DMS114 treated with DMSO at 0.1 percent for 48 hours (cell line): ENCODE data around the gene ATF7IP2.
"Not testable (repeated sequence)": the region's sequence is repeated elsewhere in the genome, so short reads cannot be mapped to it uniquely, and the experiment has no call there.

Source experiments
- DNase-seq: peaks from one replicate; lab custom pipeline; 2025; ENCODE audit not compliant: unreplicated experiment; lab: John Stamatoyannopoulos, UW

ATF7IP2 gene

GRCh38 chr16:10447289-10447688, 61.4 kb downstream of the ATF7IP2 start:
- no peak for DNase-seq

DNA sequence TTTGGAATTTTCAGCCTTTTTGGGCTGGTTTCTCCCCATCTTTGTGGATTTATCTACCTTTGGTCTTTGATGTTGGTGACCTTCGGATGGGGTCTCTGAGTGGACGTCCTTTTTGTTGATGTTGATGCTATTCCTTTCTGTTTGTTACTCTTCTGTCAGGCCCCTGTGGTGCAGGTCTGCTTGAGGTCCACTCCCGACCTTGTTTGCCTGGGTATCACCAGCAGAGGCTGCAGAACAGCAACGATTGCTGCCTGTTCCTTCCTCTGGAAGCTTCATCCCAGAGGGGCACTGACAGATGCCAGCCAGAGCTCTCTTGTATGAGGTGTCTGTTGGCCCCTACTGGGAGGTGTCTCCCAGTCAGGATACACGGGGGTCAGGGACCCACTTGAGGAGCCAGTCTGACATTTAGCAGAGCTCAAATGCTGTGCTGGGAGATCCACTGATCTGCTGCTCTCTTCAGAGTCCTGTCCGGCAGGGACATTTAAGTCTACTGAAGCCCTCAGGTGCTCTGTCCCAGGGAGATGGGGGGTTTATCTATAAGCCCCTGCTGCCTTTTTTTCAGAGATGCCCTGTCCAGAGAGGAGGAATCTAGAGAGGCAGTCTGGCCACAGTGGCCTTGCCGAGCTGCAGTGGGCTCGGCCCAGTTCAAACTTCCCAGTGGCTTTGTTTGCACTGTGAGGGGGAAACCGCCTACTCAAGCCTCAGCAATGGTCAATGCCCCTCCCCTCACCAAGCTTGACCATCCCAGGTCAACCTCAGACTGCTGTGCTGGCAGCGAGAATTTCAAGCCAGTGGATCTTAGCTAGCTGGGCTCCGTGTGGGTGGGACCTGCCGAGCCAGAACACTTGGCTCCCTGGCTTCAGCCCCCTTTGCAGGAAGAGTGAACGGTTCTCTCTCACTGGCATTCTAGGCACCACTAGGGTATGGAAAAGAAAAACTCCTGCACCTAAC, 66.6 kb downstream of the ATF7IP2 start:
- not testable (repeated sequence) for DNase-seq

DNA sequence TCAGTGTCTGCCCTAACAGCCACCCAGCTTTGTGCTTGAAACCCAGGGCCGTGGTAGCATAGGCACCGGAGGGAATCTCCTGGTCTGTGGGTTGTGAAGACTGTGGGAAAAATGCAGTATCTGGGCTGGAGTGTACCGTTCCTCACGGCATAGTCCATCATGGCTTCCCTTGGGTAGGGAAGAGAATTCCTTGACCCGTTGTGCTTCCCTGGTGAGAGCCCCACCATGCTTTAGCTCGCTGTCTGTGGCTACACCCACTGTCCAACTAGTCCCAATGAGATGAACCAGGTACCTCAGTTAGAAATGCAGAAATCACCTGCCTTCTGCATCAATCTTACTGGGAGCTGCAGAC, 67.3 kb downstream of the ATF7IP2 start:
- no peak for DNase-seq

DNA sequence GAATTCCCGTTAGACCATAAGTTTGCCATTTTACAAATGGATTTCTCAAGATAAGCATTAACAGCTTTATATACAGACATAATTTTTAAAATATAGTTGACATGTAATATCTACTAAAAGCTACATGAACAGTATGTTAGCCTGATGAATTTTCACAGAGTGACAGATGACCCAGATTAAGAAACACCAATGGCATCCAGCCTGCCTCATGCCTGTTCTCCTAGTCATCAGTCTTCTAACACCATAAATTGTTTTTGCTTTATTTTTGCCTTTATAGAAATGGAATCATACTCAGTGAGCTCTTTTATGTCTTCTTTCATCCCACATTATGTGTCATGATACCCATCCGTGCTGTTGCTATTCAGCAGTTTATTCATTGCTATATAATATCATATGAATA, 80.0 kb downstream of the ATF7IP2 start:
- DNase-seq: no peak

GRCh38 chr16:10466313-10466712, 80.5 kb downstream of the ATF7IP2 start:
- no peak for DNase-seq

DNA sequence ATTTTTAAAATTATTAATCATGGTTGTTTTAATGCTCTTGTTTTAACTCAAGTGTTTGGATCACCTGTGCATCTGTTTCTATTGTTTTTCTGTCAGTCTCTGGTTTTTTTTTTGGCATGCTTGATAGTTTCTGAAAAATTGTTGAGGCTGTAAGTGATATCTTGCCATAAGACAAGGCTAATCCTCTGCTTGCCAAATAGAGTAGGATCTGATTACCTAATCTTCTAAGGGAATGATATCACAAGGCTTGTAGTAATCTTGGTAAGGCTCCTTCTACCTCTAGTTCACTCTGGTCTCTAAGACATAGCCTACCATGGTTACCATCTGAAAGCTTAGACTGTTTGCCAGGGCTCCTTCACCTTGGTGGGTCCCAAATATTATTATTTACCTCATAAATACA, 81.0 kb downstream of the ATF7IP2 start:
- DNase-seq: no peak

DNA sequence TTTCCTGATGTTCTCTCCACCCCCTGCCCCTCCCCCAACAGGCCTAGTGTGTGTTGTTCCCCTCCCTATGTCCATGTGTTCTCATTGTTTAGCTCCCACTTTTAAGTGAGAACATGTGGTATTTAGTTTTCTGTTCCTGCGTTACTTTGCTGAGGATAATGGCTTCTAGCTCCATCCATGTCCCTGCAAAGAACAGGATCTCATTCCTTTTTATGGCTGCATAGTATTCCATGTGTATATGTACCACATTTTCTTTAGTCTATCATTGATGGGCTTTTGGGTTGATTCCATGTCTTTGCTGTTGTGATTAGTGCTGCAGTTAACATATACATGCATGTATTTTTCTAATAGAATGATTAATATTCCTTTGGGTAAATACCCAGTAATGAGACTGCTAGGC, 90.8 kb downstream of the ATF7IP2 start:
- not testable (repeated sequence) for DNase-seq

DNA sequence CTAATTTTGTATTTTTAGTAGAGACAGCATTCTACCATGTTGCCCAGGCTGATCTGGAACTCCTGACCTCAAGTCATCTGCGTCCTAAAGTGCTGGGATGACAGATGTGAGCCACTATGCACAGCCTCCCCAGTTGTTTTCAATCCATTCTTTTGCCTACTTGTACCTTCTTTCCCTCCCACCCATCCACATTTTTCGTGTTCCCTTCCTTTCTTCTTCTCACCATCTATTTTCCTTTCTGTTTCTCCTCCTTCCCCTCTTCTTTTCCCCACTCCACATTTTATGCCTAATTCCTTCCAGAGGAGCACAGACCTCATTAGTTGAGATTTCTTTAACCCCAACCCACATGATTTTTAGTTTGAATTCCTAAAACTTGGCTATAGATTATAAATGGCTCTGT, 94.3 kb downstream of the ATF7IP2 start:
- no peak for DNase-seq

GRCh38 chr16:10485159-10485558, 99.3 kb downstream of the ATF7IP2 start:
- no peak for DNase-seq

GRCh38 chr16:10485698-10486382, 100.0 kb downstream of the ATF7IP2 start:
- DNase-seq: no peak

GRCh38 chr16:10490141-10490540, 104.3 kb downstream of the ATF7IP2 start:
- no peak for DNase-seq

GRCh38 chr16:10493276-10493675, 107.4 kb downstream of the ATF7IP2 start:
- no peak for DNase-seq

GRCh38 chr16:10494343-10495030, 108.6 kb downstream of the ATF7IP2 start:
- no peak for DNase-seq

DNA sequence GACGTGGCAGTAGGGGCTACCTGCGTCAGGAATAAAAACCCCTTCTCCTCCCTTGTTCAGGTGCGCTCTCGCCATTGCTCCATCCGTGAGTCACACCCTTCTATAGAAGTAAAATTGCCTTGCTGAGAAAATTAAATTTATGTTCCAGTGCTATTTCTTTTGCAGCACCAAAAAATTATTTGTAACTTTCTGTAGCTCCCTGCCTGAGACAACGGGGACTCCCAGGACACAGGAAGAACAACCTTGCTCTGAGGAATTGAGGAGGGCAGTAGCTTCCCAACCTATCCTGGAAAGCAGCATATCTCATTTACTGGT, 109.1 kb downstream of the ATF7IP2 start:
- no peak for DNase-seq

DNA sequence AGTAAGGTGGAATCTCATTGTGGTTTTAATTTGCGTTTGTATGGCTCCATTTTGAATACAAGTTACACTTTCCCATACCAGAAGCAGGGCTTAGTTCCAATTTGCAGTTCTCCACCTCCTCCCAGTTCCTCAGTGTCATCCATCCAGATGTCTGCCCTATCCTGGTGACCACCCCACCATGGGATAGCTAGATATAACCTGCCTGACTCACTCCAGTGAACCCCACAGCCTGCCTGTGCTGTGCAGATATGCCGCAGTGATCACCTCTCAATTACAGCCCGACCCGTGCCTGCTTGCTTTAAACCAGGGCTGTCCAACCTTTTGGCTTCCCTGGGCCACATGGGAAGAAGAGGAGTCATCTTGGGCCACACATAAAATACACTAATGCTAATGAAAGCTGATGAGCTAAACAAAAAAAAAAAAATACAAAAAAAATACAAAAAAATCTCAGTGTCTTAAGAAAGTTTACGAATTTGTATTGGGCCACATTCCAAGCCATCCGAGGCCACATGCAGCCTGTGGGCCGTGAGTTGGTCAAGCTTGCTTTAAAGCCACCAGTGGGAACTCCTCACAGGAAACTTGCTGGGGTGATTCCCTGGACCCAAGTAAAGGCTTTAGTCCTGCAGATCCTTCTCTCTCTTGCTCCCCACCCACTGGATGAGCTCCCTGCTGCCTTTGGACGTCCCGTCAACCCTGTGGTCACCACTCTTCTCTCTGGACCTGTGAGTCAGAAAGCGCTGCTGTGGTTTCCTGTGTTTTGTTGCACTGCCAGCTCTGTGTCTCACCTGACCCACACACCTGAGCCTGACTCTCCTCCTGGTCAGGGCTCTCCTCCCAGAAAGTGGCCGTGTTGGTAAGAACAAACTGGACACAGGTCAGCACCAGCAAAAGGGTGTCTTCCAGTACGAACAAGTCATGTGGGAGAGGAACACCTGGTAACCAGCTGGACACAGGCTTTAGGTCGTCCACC, 111.6 kb downstream of the ATF7IP2 start:
- DNase-seq: no peak

- no peak for DNase-seq
These were observed 114.7 kb downstream of the ATF7IP2 start for GRCh38 chr16:10500582-10500981.

GRCh38 chr16:10501016-10501607, 115.3 kb downstream of the ATF7IP2 start:
- no peak for DNase-seq

DNA sequence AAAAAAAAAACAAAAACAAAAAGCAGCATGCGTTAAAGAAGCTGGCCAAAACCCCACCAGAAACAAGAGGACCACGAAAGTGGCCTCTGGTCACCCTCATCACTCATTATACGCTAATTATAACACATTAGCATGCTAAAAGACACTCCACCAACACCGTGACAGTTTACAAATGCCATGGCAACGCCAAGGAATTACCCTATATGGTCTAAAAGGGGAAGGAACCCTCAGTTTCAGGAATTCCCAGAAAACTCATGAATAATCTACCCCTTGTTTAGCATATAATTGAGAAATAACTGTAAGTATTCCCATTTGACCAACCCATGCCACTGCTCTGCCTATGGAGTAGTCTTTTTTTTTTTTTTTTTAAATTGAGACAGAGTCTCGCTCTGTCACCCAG, 116.9 kb downstream of the ATF7IP2 start:
- no peak for DNase-seq

GRCh38 chr16:10504404-10504885, 118.6 kb downstream of the ATF7IP2 start:
- DNase-seq: no peak

GRCh38 chr16:10505286-10505685, 119.4 kb downstream of the ATF7IP2 start:
- not testable (repeated sequence) for DNase-seq
